NCI-H2171 treated with DMSO at 0.1 percent for 48 hours (cell line): Measurements from ENCODE around the gene KIAA0753.
"Not testable (repeated sequence)": the region's sequence is repeated elsewhere in the genome, so short reads cannot be mapped to it uniquely, and the experiment has no call there.

Experiments
- DNase-seq: peaks from one replicate; lab custom pipeline; 2025; lab: John Stamatoyannopoulos, UW

KIAA0753 gene

DNA sequence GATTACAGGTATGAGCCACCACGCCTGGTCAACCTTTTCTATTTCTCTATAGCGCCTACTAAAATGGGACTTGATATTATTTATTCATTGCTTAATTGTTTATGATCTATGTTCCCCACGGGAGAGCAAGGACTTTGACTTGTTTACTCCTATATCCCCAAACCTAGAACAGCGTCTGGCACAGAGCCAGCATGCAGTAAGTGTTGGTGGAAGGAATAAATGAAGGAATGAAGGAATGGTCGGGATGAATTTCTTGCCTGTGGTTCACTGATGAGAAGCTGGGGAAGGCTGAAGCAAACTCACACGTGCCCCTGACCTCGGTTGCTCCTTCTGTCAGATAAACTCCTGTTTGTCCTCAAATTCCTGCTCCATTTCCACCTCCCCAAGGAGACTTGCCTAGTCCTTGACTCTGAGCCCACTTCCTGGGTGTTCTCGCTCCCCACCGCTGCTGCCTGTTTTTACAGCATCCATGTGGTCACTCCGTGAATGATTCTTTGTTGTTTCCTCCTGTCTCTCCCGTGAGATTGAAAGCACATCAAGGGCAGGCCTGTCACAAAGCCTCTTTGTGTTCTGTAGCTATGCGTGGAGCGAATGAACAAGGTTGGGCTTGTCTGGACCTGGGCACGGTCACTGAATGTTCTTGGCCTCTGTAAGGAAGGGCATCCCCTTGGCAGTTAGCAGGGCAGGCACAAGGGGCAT is 28.4 kb upstream of the KIAA0753 start:
- DNase-seq: no peak

GRCh38 chr17:6668219-6668618 is 27.7 kb upstream of the KIAA0753 start:
- no peak for DNase-seq

GRCh38 chr17:6667516-6667915 is 27.0 kb upstream of the KIAA0753 start:
- no peak for DNase-seq

DNA sequence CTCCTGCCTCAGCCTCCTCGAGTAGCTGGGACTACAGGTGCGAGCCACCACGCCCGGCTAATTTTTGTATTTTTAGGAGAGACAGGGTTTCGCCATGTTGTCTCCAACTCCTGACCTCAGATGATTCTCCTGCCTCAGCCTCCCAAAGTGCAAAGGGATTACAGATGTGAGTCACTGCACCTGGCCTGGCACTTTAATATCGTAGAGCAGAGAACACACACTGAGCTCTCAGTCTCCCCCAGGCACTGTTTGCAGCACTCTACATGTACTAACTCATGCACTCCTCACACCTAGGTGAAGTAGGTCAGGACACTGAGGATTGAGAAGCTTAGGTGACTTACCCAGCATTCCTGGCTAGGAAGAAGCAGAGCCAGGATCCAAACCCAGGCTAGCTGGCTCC is 26.0 kb upstream of the KIAA0753 start:
- DNase-seq: no peak

GRCh38 chr17:6666077-6666521 is 25.6 kb upstream of the KIAA0753 start:
- DNase-seq: peak; percentile 42

- DNase-seq: not testable (repeated sequence)
Measured at GRCh38 chr17:6663200-6663599, 22.7 kb upstream of the KIAA0753 start.

DNA sequence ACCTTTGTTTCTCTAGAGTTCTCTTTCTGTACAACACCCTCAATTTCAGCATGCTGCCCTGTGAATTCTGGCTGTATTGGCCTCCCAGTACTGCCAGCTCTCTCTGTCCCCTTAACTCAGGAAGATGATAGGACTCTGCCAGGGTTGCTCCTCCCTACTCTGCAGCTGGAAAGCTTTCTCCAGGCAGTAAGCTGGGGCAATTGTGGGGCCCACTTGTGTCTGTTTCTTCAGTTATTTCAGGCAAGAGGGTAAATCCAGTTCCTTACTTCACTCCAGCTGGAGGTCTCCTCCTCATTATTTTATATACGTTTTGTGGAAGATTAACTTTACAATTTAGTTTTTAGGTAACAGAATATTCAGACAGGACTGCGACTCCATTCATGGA is 20.9 kb upstream of the KIAA0753 start:
- DNase-seq: no peak

GRCh38 chr17:6660805-6661463 is 20.4 kb upstream of the KIAA0753 start:
- DNase-seq: no peak

DNA sequence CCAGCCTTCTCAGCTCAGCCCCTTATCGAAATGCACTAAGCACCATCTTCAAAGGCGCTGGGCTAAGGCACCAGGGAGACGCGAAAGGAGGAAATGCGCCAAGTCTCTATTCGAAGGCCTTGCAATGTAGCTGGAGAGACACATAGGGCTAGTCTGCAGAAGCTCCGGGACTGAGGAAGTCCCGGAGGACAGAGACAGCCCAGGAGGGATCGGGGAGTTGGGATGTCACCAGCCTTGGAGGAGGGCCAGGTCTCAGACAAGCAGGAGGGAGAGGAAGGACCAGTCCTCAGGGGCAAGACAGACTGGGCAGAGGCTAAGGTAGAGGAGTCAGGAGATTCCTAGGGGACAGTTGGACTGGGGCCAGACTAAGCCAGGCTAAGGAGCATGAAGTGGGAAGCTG is 19.6 kb upstream of the KIAA0753 start:
- DNase-seq: no peak

GRCh38 chr17:6658411-6658810 is 17.9 kb upstream of the KIAA0753 start:
- DNase-seq: not testable (repeated sequence)

GRCh38 chr17:6657633-6658287 is 17.2 kb upstream of the KIAA0753 start:
- DNase-seq: no peak

- not testable (repeated sequence) for DNase-seq
Measured at GRCh38 chr17:6656797-6657632, 16.5 kb upstream of the KIAA0753 start.

GRCh38 chr17:6655732-6656361 is 15.3 kb upstream of the KIAA0753 start:
- not testable (repeated sequence) for DNase-seq

DNA sequence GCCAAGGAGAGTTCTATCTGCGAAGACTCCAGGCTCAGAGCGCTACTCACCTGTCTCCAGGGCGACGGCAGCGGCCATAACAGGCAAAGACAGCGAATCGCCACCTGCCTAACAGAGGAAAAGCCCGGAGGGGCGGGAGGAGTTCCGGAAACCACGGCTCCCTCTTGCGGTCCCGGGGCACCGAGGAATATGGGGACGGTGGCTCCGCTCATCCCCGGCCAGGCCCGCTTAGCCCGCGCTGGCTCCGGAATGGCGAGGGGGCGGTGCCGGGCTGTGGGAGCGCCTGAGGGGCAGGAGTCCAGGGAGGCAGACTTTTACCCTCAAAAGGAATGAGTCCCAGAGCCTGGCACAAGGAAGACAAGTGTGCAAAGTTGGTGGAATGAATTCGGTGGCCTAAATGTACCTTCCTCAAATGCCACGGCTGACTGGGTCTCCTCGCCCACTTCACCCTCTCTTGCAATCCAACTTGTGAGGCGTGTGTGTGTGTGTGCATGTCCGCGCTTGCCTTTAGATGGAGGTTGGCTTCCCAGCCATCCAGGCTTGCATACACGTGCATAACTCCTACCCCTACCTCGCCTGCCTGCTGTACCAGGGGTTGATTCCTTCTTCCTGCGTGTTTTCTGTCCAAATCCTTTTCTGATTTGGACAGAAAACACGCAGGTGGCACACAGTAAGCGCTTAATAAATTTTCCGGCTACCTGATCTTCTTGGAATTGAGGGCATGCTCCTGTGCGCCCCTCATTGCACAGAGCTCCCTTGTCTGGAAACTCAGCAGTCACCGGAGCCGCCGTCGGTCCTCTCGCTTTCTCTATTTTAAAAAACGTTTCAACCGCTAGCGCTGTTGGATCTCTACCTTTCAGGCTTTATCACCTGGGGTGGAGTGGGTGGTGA is 14.6 kb upstream of the KIAA0753 start:
- DNase-seq: peak; percentile 58

- DNase-seq: peak; percentile 12
Measured at GRCh38 chr17:6651919-6652452, 11.5 kb upstream of the KIAA0753 start.

DNA sequence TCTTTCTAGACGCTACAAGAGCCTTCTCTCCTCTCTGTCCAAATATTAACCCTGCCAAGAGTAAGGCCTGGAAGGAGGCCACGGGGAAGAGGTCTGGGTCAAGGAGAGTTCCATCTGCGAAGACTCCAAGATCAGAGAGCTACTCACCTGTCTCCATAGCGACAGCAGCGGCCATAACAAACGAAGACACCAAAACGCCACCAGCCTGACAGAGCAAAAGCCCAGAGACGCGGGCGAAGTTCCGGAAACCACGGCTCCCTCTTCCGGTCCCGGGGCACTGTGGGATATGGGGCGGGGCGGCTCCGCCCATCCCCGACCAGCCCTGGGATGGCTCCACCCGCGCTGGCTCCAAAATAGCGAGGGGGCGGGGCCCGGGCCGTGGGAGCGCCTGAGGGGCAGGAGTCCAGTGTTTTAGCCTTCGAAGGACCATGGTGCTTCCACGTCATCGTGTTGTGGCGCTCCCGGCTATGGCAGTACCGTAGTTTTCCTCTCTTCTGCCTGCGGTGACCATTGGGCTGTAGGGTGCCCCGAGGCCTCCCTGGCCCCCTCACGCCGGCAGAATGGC is 10.9 kb upstream of the KIAA0753 start, which contains the start of the genes C17orf100 and MED31:
Gene C17orf100, plus strand, starts transcription at position 409 of the 565 bp plus-strand sequence. Its CDS starts 152 bp downstream, at position 561.
Gene MED31, minus strand, starts transcription at position 252 of the 565 bp plus-strand sequence. Its CDS starts 77 bp downstream, at position 175.
- peak; percentile 96 for DNase-seq

DNA sequence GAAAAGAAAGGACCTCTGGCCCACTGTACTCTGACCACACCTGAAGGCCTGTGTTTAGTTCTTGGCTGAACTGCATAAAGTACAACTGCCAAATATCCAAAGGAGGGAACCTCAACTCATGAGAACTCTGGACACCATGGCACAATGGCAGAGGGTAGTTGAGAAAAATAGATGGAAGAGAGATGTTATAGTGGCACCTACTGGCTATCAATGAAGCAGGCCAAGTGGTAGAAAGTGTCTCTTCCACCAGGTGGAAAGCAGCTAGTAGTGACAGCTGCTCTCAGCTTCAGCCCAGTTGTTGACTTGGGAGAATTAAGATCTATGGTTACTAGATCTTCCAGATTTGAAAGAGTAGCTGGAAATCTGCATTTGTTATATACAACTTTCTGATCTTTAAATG is 7.7 kb upstream of the KIAA0753 start:
- peak; percentile 18 for DNase-seq

DNA sequence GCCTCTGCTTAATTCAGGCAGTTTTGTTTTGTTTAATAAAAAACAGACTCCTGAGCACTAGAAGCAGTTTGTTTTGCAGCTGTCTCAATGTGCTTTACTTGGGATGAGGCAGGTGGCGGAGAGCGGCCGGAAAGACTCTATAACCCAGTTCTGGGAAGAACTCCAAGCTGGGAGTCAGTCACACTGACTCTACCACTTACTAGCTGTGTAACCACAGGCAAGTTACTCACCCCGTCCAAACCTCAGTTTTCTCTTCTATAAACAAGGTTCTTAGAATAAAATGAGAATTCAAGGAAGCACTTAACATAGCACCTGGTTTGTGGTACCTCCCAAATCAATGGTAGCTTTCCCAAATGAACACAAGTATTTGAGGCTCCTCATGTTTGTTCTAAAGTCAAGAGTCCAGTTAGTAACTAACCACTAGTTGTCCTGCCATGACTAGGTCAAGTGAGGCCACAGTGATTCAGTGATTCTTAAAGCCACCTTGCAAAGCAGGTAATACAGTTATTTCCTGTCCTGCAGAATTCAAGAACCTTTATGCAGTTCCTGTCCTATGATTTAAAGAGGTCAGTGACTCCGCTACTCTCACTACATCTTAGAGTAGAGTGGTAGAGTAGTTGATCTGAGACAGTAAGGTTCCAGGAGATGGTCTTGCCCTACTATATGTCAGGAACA is 3.1 kb upstream of the KIAA0753 start:
- no peak for DNase-seq

GRCh38 chr17:6642592-6642991 is 2.1 kb upstream of the KIAA0753 start:
- DNase-seq: no peak
